Purkinje cell (primary cell): ENCODE results near the gene PSMD5. TPM values are rescaled to one million over a fixed set of nuclear protein-coding genes. Genes with fewer than 3 reads are reported as not detected.

Experiments
- polyA plus RNA-seq: library from polyadenylated mRNA; unstranded; fragments of >200 nt; fragmentation: Nextera tagmentation; gene quantifications from 2 replicates; pipeline ENCODE4 v1.2.1, GENCODE V29; 2014

The PSMD5 gene
- polyA plus RNA-seq: 12.6 and 13.6 TPM in 2 replicates

GRCh38 chr9:120842685-120843485 lies at the start of gene PSMD5:
TSS of gene PSMD5 (minus strand) at chr9:120842922. CDS start at chr9:120842909, 13 bp downstream.

DNA sequence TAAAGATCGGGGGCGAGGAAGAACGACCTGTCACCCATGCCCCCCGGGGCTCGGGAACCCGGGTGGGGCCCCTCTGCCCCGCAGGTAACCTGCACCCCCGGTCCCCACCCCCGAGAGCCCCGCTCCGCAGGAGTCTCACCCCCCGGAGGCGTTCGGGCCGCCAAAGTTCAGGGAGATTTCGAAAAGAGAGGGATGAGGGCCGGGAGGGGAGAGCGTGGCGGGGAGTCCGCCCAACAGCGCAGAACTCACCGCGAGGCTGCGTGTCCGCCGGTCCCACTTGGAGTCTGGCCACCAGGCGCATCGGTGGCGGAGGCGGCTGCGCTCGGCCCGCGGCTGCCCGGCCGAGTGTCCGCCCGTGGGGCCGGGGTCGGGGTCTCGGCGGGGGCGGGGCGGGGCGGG lies 34.1 kb upstream of the PSMD5 start, which contains the start of gene PHF19:
PHF19 (minus strand) TSS at position 347 of the 399 bp plus-strand sequence. CDS start 2,447 bp downstream, outside the sequence.

DNA sequence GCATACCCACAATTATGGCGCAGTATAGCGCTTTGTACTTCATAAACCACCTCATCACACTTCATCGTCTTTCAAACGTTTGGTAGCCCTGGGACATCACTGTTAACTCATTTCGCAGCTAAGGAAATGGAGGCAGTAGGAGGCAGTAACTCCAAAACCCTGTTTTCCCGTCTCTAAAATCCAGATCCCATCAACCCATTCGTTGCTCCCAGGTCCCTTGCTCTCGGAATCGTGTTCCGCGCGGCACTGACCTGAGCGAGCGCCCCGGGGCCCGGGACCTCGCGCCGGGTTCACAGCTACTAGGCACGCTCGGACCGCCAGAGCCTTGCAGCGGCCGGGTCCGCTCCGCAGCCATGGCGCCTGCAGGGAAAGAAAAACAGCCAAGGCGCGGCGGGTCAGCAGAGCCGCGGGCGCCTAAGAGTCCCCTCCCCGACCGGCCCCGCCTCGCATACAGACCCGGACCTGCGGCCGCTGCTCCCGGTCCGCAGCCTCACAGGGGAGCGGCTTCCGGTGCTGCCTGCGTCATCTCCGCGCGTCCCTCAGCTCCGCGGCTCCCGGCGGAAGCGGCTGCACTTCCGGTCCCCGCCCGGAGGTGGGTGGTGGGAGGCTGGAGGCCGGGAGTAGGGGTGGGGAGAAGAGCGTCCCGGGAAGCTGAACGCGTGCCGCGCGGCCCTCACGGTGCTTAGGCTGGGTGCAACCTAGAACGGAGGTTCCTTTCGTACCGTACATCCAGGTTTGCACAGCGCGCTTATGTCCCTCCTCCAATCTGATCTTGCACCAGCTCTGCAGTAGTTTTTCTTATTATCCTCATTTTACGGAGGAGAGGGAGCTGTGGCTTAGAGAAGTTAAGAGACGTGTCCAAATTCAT lies 49.6 kb downstream of the PSMD5 start, which contains the start of gene FBXW2:
FBXW2 (minus strand) TSS at position 519 of the 868 bp plus-strand sequence. CDS start 5,158 bp downstream, outside the sequence.

Other genes starting within 250 kb of the PSMD5 start
- 68.6 and 71.0 TPM in 2 replicates for gene MEGF9, start 128.5 kb downstream of the PSMD5 start, polyA plus RNA-seq
- gene FBXW2, start 49.5 kb downstream of the PSMD5 start, polyA plus RNA-seq: 3.4 and 3.5 TPM in 2 replicates
- gene PHF19, start 34.3 kb upstream of the PSMD5 start, polyA plus RNA-seq: 0.07 TPM in 1 of 2 replicates, not detected in the other
- gene TRAF1, start 83.9 kb upstream of the PSMD5 start, polyA plus RNA-seq: not detected in 2 replicates
- 0.44 and 0.50 TPM in 2 replicates for gene C5, start 207.4 kb upstream of the PSMD5 start, polyA plus RNA-seq
- 2.4 and 4.2 TPM in 2 replicates for gene CNTRL, start 232.0 kb upstream of the PSMD5 start, polyA plus RNA-seq